ENCODE results near the gene LIMS1.

Gene LIMS1

GRCh38 chr2:108611021-108611420 lies 76.8 kb downstream of the LIMS1 start:
- Histone ChIP-seq H3K36me3 (no peaks in the 10 kb centered on the region), H3K4me1 (0 out of 2 replicates have a peak, but pooled peaks cover 3% of the 10 kb centered on the region), H3K4me3 (ENCODE audit: low read depth, low read length) (no peak overlapping the region), H3K27me3 (no peaks in the 10 kb centered on the region), H3K9me3 (no peaks in the 10 kb centered on the region)
- no peak for DNase-seq
- no peak for TF ChIP-seq CTCF (IDR thresholded peaks at IDR 0.05; ENCODE audit: low read depth, low read length)

- no peaks in the 10 kb centered on the region for H3K36me3 ChIP-seq
- H3K4me3 ChIP-seq (ENCODE audit: low read depth, low read length), result no peak overlapping the region
- TF ChIP-seq CTCF (IDR thresholded peaks at IDR 0.05; ENCODE audit: low read depth, low read length), result no peak
- no peaks in the 10 kb centered on the region for H3K9me3 ChIP-seq
- 0 out of 2 replicates have a peak, but pooled peaks cover 3% of the 10 kb centered on the region for H3K4me1 ChIP-seq
- no peak for DNase-seq
- no peaks in the 10 kb centered on the region for H3K27me3 ChIP-seq
Observed at GRCh38 chr2:108612153-108612513, 77.9 kb downstream of the LIMS1 start.

GRCh38 chr2:108612514-108613183 lies 78.4 kb downstream of the LIMS1 start:
- no peak for DNase-seq
- no peak overlapping the region for H3K4me3 ChIP-seq (ENCODE audit: low read depth, low read length)

GRCh38 chr2:108613261-108614042 lies 79.2 kb downstream of the LIMS1 start:
- no peaks in the 10 kb centered on the region for H3K9me3 ChIP-seq
- H3K4me1 ChIP-seq, result 0 out of 2 replicates have a peak, but pooled peaks cover 3% of the 10 kb centered on the region
- H3K27me3 ChIP-seq, result no peaks in the 10 kb centered on the region
- H3K4me3 ChIP-seq (ENCODE audit: low read depth, low read length), result no peak overlapping the region
- no peak for TF ChIP-seq CTCF (IDR thresholded peaks at IDR 0.05; ENCODE audit: low read depth, low read length)
- no peak for DNase-seq
- H3K36me3 ChIP-seq, result no peaks in the 10 kb centered on the region

More at GRCh38 chr2:108612514-108613183, 78.4 kb downstream of the LIMS1 start:
- no peak for TF ChIP-seq CTCF (IDR thresholded peaks at IDR 0.05; ENCODE audit: low read depth, low read length)
- H3K9me3 ChIP-seq, result no peaks in the 10 kb centered on the region
- H3K4me1 ChIP-seq, result 0 out of 2 replicates have a peak, but pooled peaks cover 3% of the 10 kb centered on the region
- no peaks in the 10 kb centered on the region for H3K27me3 ChIP-seq
- no peaks in the 10 kb centered on the region for H3K36me3 ChIP-seq

GRCh38 chr2:108614043-108614545 lies 79.8 kb downstream of the LIMS1 start:
- TF ChIP-seq CTCF (IDR thresholded peaks at IDR 0.05; ENCODE audit: low read depth, low read length), result no peak
- no peaks in the 10 kb centered on the region for H3K9me3 ChIP-seq
- H3K36me3 ChIP-seq, result no peaks in the 10 kb centered on the region
- H3K27me3 ChIP-seq, result no peaks in the 10 kb centered on the region
- H3K4me3 ChIP-seq (ENCODE audit: low read depth, low read length), result no peak overlapping the region
- 0 out of 2 replicates have a peak, but pooled peaks cover 3% of the 10 kb centered on the region for H3K4me1 ChIP-seq
- no peak for DNase-seq

Measured in BE2C (cell line).